ENCODE measurements around the gene NOD2.

- no peak for TF ChIP-seq CTCF (IDR thresholded peaks at IDR 0.05)
- TF ChIP-seq POLR2AphosphoS5 (IDR thresholded peaks at IDR 0.05; ENCODE audit: insufficient read depth in 1 of 2, low read depth in 1 of 2), result no peak
Measured at GRCh38 chr16:50765861-50766260, 72.5 kb downstream of the NOD2 start.
